GM06990 (cell line): ENCODE measurements around the gene LCNL1.

ENCODE experiments used
- DNase-seq: peaks from one replicate; pipeline ENCODE4 v3.0.0-alpha.2; 2011; ENCODE audit not compliant: insufficient read length; ENCODE audit errors: extremely low read depth
- H3K27me3 ChIP-seq: replicated peaks from 2 replicates; pipeline ENCODE4 v1.6.0; 2011; ENCODE audit warnings: low read length; ENCODE audit not compliant: control insufficient read depth, insufficient read depth
- H3K36me3 ChIP-seq: 2 replicates; pipeline ENCODE4 v1.5.1; 2011; ENCODE audit warnings: low read length; ENCODE audit not compliant: control insufficient read depth, insufficient read depth
- H3K4me3 ChIP-seq: replicated peaks from 2 replicates; pipeline ENCODE4 v1.5.1; 2011; ENCODE audit warnings: low read depth, mild to moderate bottlenecking, control low read depth, low read length
- CTCF ChIP-seq: IDR thresholded peaks from 2 replicates; pipeline ENCODE4 v1.5.1; 2011; ENCODE audit warnings: low read length, control low read depth, mild to moderate bottlenecking, inconsistent platforms; ENCODE audit not compliant: insufficient read depth, poor library complexity, severe bottlenecking

The LCNL1 gene

GRCh38 chr9:137025517-137025966, 42.7 kb downstream of the LCNL1 start:
- DNase-seq = no peak
- TF ChIP-seq CTCF = no peak
- no peak overlapping the region for H3K4me3 ChIP-seq
- H3K27me3 ChIP-seq = no peaks in the 10 kb centered on the region; the same call in 1 of the 2 replicates
- H3K36me3 ChIP-seq = no peaks in the 10 kb centered on the region

GRCh38 chr9:137026384-137026783, 43.6 kb downstream of the LCNL1 start:
- Histone ChIP-seq H3K36me3 (no peaks in the 10 kb centered on the region), H3K27me3 (no peaks in the 10 kb centered on the region; the same call in 1 of the 2 replicates), H3K4me3 (no peak overlapping the region)
- TF ChIP-seq CTCF = no peak
- no peak for DNase-seq

- TF ChIP-seq CTCF = no peak
- H3K27me3 ChIP-seq = no peaks in the 10 kb centered on the region; the same call in 1 of the 2 replicates
- H3K4me3 ChIP-seq = no peak overlapping the region
- H3K36me3 ChIP-seq = no peaks in the 10 kb centered on the region
- DNase-seq = no peak
Observed at GRCh38 chr9:137026828-137027227, 44.0 kb downstream of the LCNL1 start.

GRCh38 chr9:137027369-137028262, 44.8 kb downstream of the LCNL1 start, which contains the start of gene ABCA2:
Gene ABCA2, minus strand, starts transcription at chr9:137028237. Its CDS starts 97 bp downstream, at chr9:137028140.
- DNase-seq = no peak
- Histone ChIP-seq H3K36me3 (no peaks in the 10 kb centered on the region), H3K4me3 (peak within 1 kb of the TSS; percentile 55), H3K27me3 (no peaks in the 10 kb centered on the region; the same call in 1 of the 2 replicates)
- TF ChIP-seq CTCF = no peak

- peak overlapping the region; percentile 55 for H3K4me3 ChIP-seq
- peak; percentile 65 for TF ChIP-seq CTCF
- DNase-seq = peak; percentile 70
- H3K27me3 ChIP-seq = no peaks in the 10 kb centered on the region; the same call in 1 of the 2 replicates
- H3K36me3 ChIP-seq = no peaks in the 10 kb centered on the region
Observed at GRCh38 chr9:137028263-137029057, 45.7 kb downstream of the LCNL1 start.
